H9 (cell line): ENCODE data around the gene PNMA8A. TPM values are rescaled to one million over a fixed set of nuclear protein-coding genes. Genes with fewer than 3 reads are reported as not detected.
A peak's percentile ranks its signal among the peaks of the same experiment; 100 is the strongest.

ENCODE experiments used
- DNase-seq: peaks from one replicate; pipeline ENCODE4 v3.0.0-alpha.2; 2017
- H2AFZ ChIP-seq: one replicate; pipeline ENCODE4 v1.6.1; 2013; ENCODE audit warnings: mild to moderate bottlenecking, low read length, control low read depth, moderate library complexity
- H2AK5ac ChIP-seq: 2 replicates; pipeline ENCODE4 v1.6.1; 2013; ENCODE audit warnings: low read length, control low read depth, mixed read lengths; ENCODE audit not compliant: insufficient read length
- H2BK120ac ChIP-seq: one replicate; pipeline ENCODE4 v1.6.1; 2013; ENCODE audit warnings: low read depth, mild to moderate bottlenecking, low read length, control low read depth, inconsistent platforms; ENCODE audit not compliant: poor library complexity, severe bottlenecking
- H2BK12ac ChIP-seq: 2 replicates; pipeline ENCODE4 v1.6.1; 2013; ENCODE audit warnings: low read length, control low read depth, mixed read lengths, low read depth; ENCODE audit not compliant: insufficient read length
- H2BK15ac ChIP-seq: 2 replicates; pipeline ENCODE4 v1.6.1; 2013; ENCODE audit warnings: low read depth, low read length, control low read depth
- H2BK20ac ChIP-seq: one replicate; pipeline ENCODE4 v1.6.1; 2013; ENCODE audit warnings: low read depth, mild to moderate bottlenecking, low read length, control low read depth, inconsistent platforms; ENCODE audit not compliant: poor library complexity, severe bottlenecking
- H2BK5ac ChIP-seq: 2 replicates; pipeline ENCODE4 v1.6.1; 2013; ENCODE audit warnings: low read length, control low read depth, mixed read lengths; ENCODE audit not compliant: insufficient read length
- H3K14ac ChIP-seq: 2 replicates; pipeline ENCODE4 v1.6.1; 2013; ENCODE audit warnings: low read length, control low read depth; ENCODE audit not compliant: insufficient read depth
- H3K18ac ChIP-seq: 2 replicates; pipeline ENCODE4 v1.6.1; 2013; ENCODE audit warnings: low read depth, mild to moderate bottlenecking, mixed read lengths, low read length, control low read depth; ENCODE audit not compliant: insufficient read length
- H3K23ac ChIP-seq: 2 replicates; pipeline ENCODE4 v1.6.1; 2013; ENCODE audit warnings: low read length, control low read depth, mixed read lengths, low read depth; ENCODE audit not compliant: insufficient read length
- H3K23me2 ChIP-seq: 2 replicates; pipeline ENCODE4 v1.6.1; 2013; ENCODE audit warnings: low read depth, mild to moderate bottlenecking, mixed read lengths, low read length, control low read depth; ENCODE audit not compliant: insufficient read length, poor library complexity, severe bottlenecking
- H3K27ac ChIP-seq: 2 replicates; pipeline ENCODE4 v1.5.1; 2013; ENCODE audit warnings: low read length, control low read depth, mixed read lengths, low read depth; ENCODE audit not compliant: insufficient read length
- H3K27me3 ChIP-seq: 2 replicates; pipeline ENCODE4 v1.6.1; 2013; ENCODE audit warnings: low read length, control low read depth, inconsistent platforms; ENCODE audit not compliant: insufficient read depth
- H3K4ac ChIP-seq: 2 replicates; pipeline ENCODE4 v1.6.1; 2013; ENCODE audit warnings: low read depth, mild to moderate bottlenecking, control low read depth, inconsistent platforms, low read length, moderate library complexity
- H3K4me1 ChIP-seq: 2 replicates; pipeline ENCODE4 v1.6.1; 2013; ENCODE audit warnings: low read length, control low read depth, inconsistent platforms; ENCODE audit not compliant: insufficient read depth
- H3K4me2 ChIP-seq: 2 replicates; pipeline ENCODE4 v1.6.1; 2013; ENCODE audit warnings: low read length, control low read depth, mixed read lengths; ENCODE audit not compliant: insufficient read length, insufficient read depth
- H3K56ac ChIP-seq: 2 replicates; pipeline ENCODE4 v1.6.1; 2013; ENCODE audit warnings: low read depth, mild to moderate bottlenecking, mixed read lengths, low read length, control low read depth; ENCODE audit not compliant: insufficient read length
- H3K79me1 ChIP-seq: 2 replicates; pipeline ENCODE4 v1.6.1; 2013; ENCODE audit warnings: low read depth, mild to moderate bottlenecking, moderate library complexity, low read length, control low read depth, inconsistent platforms; ENCODE audit not compliant: insufficient read depth, poor library complexity, severe bottlenecking
- H3K79me2 ChIP-seq: 2 replicates; pipeline ENCODE4 v1.6.1; 2013; ENCODE audit warnings: low read length, control low read depth, inconsistent platforms; ENCODE audit not compliant: insufficient read depth
- H3K9ac ChIP-seq: 2 replicates; pipeline ENCODE4 v1.6.1; 2013; ENCODE audit warnings: low read length, control low read depth, mixed read lengths; ENCODE audit not compliant: insufficient read length; ENCODE audit errors: extremely low read depth
- H3K9me3 ChIP-seq: one replicate; pipeline ENCODE4 v1.6.1; 2013; ENCODE audit warnings: low read depth, low read length, inconsistent platforms; ENCODE audit not compliant: control insufficient read depth
- H3T11ph ChIP-seq: one replicate; pipeline ENCODE4 v1.6.1; 2013; ENCODE audit warnings: mild to moderate bottlenecking, low read length, control low read depth, inconsistent platforms
- H4K20me1 ChIP-seq: one replicate; pipeline ENCODE4 v1.6.1; 2013; ENCODE audit not compliant: control insufficient read depth, insufficient read length, insufficient read depth
- H4K5ac ChIP-seq: 2 replicates; pipeline ENCODE4 v1.6.1; 2013; ENCODE audit warnings: low read depth, mild to moderate bottlenecking, mixed read lengths, low read length, control low read depth; ENCODE audit not compliant: insufficient read length
- H4K8ac ChIP-seq: replicated peaks from 2 replicates; pipeline ENCODE4 v1.6.1; 2013; ENCODE audit warnings: low read length, control low read depth, mixed read lengths, low read depth; ENCODE audit not compliant: insufficient read length
- H4K91ac ChIP-seq: 2 replicates; pipeline ENCODE4 v1.6.1; 2013; ENCODE audit warnings: low read depth, mild to moderate bottlenecking, moderate library complexity, mixed read lengths, low read length, control low read depth; ENCODE audit not compliant: insufficient read length
- H3K27ac Mint-ChIP-seq, 3 experiments: 2 replicates in 2 of 3; 3 replicates in 1 of 3; pipeline ENCODE4 v1.8.0; 2020 to 2021; ENCODE audit warnings: mixed read lengths in 3 of 3, mild to moderate bottlenecking in 1 of 3, moderate library complexity in 1 of 3
- H3K27me3 Mint-ChIP-seq: 2 replicates; pipeline ENCODE4 v1.8.0; 2021; ENCODE audit warnings: low read depth, mild to moderate bottlenecking, moderate library complexity, mixed read lengths
- H3K36me3 Mint-ChIP-seq, 3 experiments: 2 replicates in 2 of 3; 3 replicates in 1 of 3; pipeline ENCODE4 v1.8.0; 2020 to 2021; ENCODE audit warnings: low read depth in 3 of 3, mixed read lengths in 3 of 3; ENCODE audit not compliant: insufficient read depth in 1 of 3
- H3K4me1 Mint-ChIP-seq, 2 experiments: 2 replicates each; pipeline ENCODE4 v1.8.0; 2020; ENCODE audit warnings: mixed read lengths in 2 of 2
- H3K4me3 Mint-ChIP-seq, 2 experiments: 2 replicates in 1 of 2; 3 replicates in 1 of 2; pipeline ENCODE4 v1.8.0; 2020 to 2021; ENCODE audit warnings: mild to moderate bottlenecking in 2 of 2, mixed read lengths in 2 of 2, moderate library complexity in 1 of 2
- H3K9me3 Mint-ChIP-seq, 2 experiments: 2 replicates in 1 of 2; 3 replicates in 1 of 2; pipeline ENCODE4 v1.8.0; 2020; ENCODE audit warnings: mild to moderate bottlenecking in 2 of 2, mixed read lengths in 2 of 2, moderate library complexity in 1 of 2
- WGBS: extraction: QIAGEN DNeasy Blood & Tissue Kit; methylation state at CpG from one replicate; pipeline ENCODE4 v1.1.7; 2013; ENCODE audit warnings: missing lambda C conversion rate, low lambda C conversion rate, mixed read lengths; ENCODE audit not compliant: insufficient read length; ENCODE audit errors: extremely low coverage; 5-methylcytosine and 5-hydroxymethylcytosine counted together
- total RNA-seq: library from RNA; stranded (reverse); gene quantifications from 2 replicates; pipeline ENCODE4 v1.2.1, GENCODE V29; 2021
- TF ChIP-seq, protein P1 (sequence below): fragments of 200-600 bp; sonication (generic); conservative IDR thresholded peaks from 3 replicates; pipeline ENCODE4 v1.8.0; 2021; ENCODE audit warnings: antibody characterized with exemption, mild to moderate bottlenecking

PNMA8A gene
- total RNA-seq, 1 experiment from 2014 or later = 22.6 TPM

- H2AFZ ChIP-seq = no peak overlapping the region
- H3K36me3 Mint-ChIP-seq = peaks cover 0 to 7% (median 3%) of the 10 kb centered on the region in 3 experiments; a peak in 3 of 7 replicates
- H3K4me1 ChIP-seq = no peaks in the 10 kb centered on the region
- peak; percentile 52 for DNase-seq
- no peak overlapping the region for H3K9ac ChIP-seq
- no peak overlapping the region for H4K8ac ChIP-seq
- no peak overlapping the region for H2BK12ac ChIP-seq
- H3K27ac ChIP-seq = no peak overlapping the region
- no peak overlapping the region for H2BK15ac ChIP-seq
- peaks cover 59% of the 10 kb centered on the region for H3K27me3 Mint-ChIP-seq
- H3K23me2 ChIP-seq = peaks cover 11% of the 10 kb centered on the region
- no peak overlapping the region for H2BK5ac ChIP-seq
- no peak overlapping the region for H2BK120ac ChIP-seq
- peak overlapping the region; percentile 31 for H3K4me2 ChIP-seq
- no peak overlapping the region for H4K5ac ChIP-seq
- H3K4me1 Mint-ChIP-seq = peaks cover 12 to 44% of the 10 kb centered on the region in 2 experiments
- H3K27me3 ChIP-seq = peaks cover 3% of the 10 kb centered on the region; the same call in 1 of the 2 replicates
- H3K56ac ChIP-seq = no peak overlapping the region
- H2AK5ac ChIP-seq = no peak overlapping the region
- H4K20me1 ChIP-seq = no peaks in the 10 kb centered on the region
- H3K9me3 Mint-ChIP-seq = peaks cover 0 to 2% of the 10 kb centered on the region in 2 experiments; a peak in 1 of 5 replicates
- H3T11ph ChIP-seq = no peak overlapping the region
- no peak overlapping the region for H3K4ac ChIP-seq
- no CpG with 5 or more reads among the region's 17 CpGs for WGBS
- 0 out of 2 replicates have a peak overlapping the region, but pooled peaks have one; percentile 16 for H3K14ac ChIP-seq
- H3K79me1 ChIP-seq = no peaks in the 10 kb centered on the region
- H3K23ac ChIP-seq = no peak overlapping the region
- TF ChIP-seq, protein P1, sequence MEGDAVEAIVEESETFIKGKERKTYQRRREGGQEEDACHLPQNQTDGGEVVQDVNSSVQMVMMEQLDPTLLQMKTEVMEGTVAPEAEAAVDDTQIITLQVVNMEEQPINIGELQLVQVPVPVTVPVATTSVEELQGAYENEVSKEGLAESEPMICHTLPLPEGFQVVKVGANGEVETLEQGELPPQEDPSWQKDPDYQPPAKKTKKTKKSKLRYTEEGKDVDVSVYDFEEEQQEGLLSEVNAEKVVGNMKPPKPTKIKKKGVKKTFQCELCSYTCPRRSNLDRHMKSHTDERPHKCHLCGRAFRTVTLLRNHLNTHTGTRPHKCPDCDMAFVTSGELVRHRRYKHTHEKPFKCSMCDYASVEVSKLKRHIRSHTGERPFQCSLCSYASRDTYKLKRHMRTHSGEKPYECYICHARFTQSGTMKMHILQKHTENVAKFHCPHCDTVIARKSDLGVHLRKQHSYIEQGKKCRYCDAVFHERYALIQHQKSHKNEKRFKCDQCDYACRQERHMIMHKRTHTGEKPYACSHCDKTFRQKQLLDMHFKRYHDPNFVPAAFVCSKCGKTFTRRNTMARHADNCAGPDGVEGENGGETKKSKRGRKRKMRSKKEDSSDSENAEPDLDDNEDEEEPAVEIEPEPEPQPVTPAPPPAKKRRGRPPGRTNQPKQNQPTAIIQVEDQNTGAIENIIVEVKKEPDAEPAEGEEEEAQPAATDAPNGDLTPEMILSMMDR = no peak
- no peak overlapping the region for H4K91ac ChIP-seq
- peak overlapping the region; percentile 73 for H3K18ac ChIP-seq
- H3K4me3 Mint-ChIP-seq = peak overlapping the region in 1 of 2 experiments; percentile 20; a peak in 3 of 5 replicates
- H3K9me3 ChIP-seq = no peaks in the 10 kb centered on the region
- no peaks in the 10 kb centered on the region for H3K79me2 ChIP-seq
- H2BK20ac ChIP-seq = no peak overlapping the region
- H3K27ac Mint-ChIP-seq = no peak overlapping the region
Observed at GRCh38 chr19:46492841-46493235, 21.5 kb upstream of the PNMA8A start.
